ENCODE results near the gene TSPAN1. TPM values are rescaled to one million over a fixed set of nuclear protein-coding genes. Genes with fewer than 3 reads are reported as not detected.
A peak's percentile ranks its signal among the peaks of the same experiment; 100 is the strongest.

The TSPAN1 gene
- total and polyA plus RNA-seq, 12 donors: 0.80 to 5.3 (median 1.7) TPM

- H3K27ac ChIP-seq: no peak overlapping the region
- H3K27me3 ChIP-seq: no peaks in the 10 kb centered on the region
- H3K36me3 ChIP-seq: no peaks in the 10 kb centered on the region
- no peaks in the 10 kb centered on the region for H3K4me1 ChIP-seq
- WGBS, 2 donors: 64 to 67% methylated on average over 3 of the region's 3 CpGs
- TF ChIP-seq CTCF (IDR thresholded peaks at IDR 0.05): no peak
- DNase-seq: no peak
- ATAC-seq: no peak
- H3K4me3 ChIP-seq: no peak overlapping the region
- intact Hi-C loops (cut with DNase I): no loop called here
- no peaks in the 10 kb centered on the region for H3K9me3 ChIP-seq
Measured at GRCh38 chr1:46159516-46159915, 15.4 kb upstream of the TSPAN1 start.

GRCh38 chr1:46160212-46160611 is 14.7 kb upstream of the TSPAN1 start:
- no peak overlapping the region for H3K4me3 ChIP-seq
- intact Hi-C loops (cut with DNase I): no loop called here
- DNase-seq (no peak), ATAC-seq (no peak)
- 89 to 93% methylated on average over 1 of the region's 1 CpG for WGBS, 2 donors
- no peaks in the 10 kb centered on the region for H3K36me3 ChIP-seq
- H3K27ac ChIP-seq: no peak overlapping the region
- no peak for TF ChIP-seq CTCF (IDR thresholded peaks at IDR 0.05)
- no peaks in the 10 kb centered on the region for H3K9me3 ChIP-seq
- peaks cover 0 to 3% (median 0%) of the 10 kb centered on the region in 9 donors for H3K4me1 ChIP-seq
- no peaks in the 10 kb centered on the region for H3K27me3 ChIP-seq

- 10 to 12% methylated on average over 47 of the region's 47 CpGs for WGBS, 2 donors
- H3K4me3 ChIP-seq: peak overlapping the region; percentile 20 to 58 (median 52)
- DNase-seq (peak; percentile 74 to 86), ATAC-seq (peak; percentile 72 to 91 (median 85))
- intact Hi-C loops (cut with DNase I): loop anchor here in 3 of 10 donors (1.0 to 5.0 kb wide), 3 partner anchors 16 to 34 kb away; partner anchors contain the start of gene PIK3R3 (in 3 of the 3)
- no peak for TF ChIP-seq CTCF (IDR thresholded peaks at IDR 0.05)
- peak overlapping the region; percentile 86 to 96 (median 92) for H3K27ac ChIP-seq
- no peaks in the 10 kb centered on the region for H3K36me3 ChIP-seq
- no peaks in the 10 kb centered on the region for H3K9me3 ChIP-seq
- peaks cover 9 to 54% (median 39%) of the 10 kb centered on the region in 9 donors for H3K4me1 ChIP-seq
- peaks cover 0 to 26% (median 0%) of the 10 kb centered on the region in 7 donors for H3K27me3 ChIP-seq
Measured at GRCh38 chr1:46166521-46167462, 8.1 kb upstream of the TSPAN1 start.

- intact Hi-C loops (cut with DNase I): loop anchor here in 1 of 10 donors (5.0 kb wide), 1 partner anchor 36 kb away; the partner anchor contains the start of gene PIK3R3
- H3K4me3 ChIP-seq: no peak overlapping the region
- peaks cover 20 to 71% (median 56%) of the 10 kb centered on the region in 9 donors for H3K4me1 ChIP-seq
- ATAC-seq (no peak), DNase-seq (no peak)
- H3K9me3 ChIP-seq: no peaks in the 10 kb centered on the region
- peak overlapping the region in 8 of 10 donors; percentile 53 to 96 (median 90) for H3K27ac ChIP-seq
- no peaks in the 10 kb centered on the region for H3K36me3 ChIP-seq
- no peak for TF ChIP-seq CTCF (IDR thresholded peaks at IDR 0.05)
- 72 to 93% methylated on average over 1 of the region's 1 CpG for WGBS, 2 donors
- peaks cover 0 to 26% (median 0%) of the 10 kb centered on the region in 7 donors for H3K27me3 ChIP-seq
Measured at GRCh38 chr1:46168477-46168876, 6.4 kb upstream of the TSPAN1 start.
